ENCODE measurements around the gene FAF2.

FAF2 gene

GRCh38 chr5:176530983-176531901 is 83.1 kb downstream of the FAF2 start:
- DNase-seq (ENCODE audit: low read depth), result no peak

GRCh38 chr5:176531902-176532493 is 83.8 kb downstream of the FAF2 start:
- no peak for DNase-seq (ENCODE audit: low read depth)

GRCh38 chr5:176532795-176533194 is 84.6 kb downstream of the FAF2 start:
- no peak for DNase-seq (ENCODE audit: low read depth)

- DNase-seq (ENCODE audit: low read depth), result no peak
Measured at GRCh38 chr5:176533390-176533789, 85.2 kb downstream of the FAF2 start.

GRCh38 chr5:176533894-176534611 is 85.9 kb downstream of the FAF2 start:
- DNase-seq (ENCODE audit: low read depth), result peak; percentile 30

- no peak for DNase-seq (ENCODE audit: low read depth)
Measured at GRCh38 chr5:176534640-176535039, 86.5 kb downstream of the FAF2 start.

GRCh38 chr5:176535101-176535663 is 87.0 kb downstream of the FAF2 start:
- DNase-seq (ENCODE audit: low read depth), result peak; percentile 49

GRCh38 chr5:176535664-176536131 is 87.5 kb downstream of the FAF2 start:
- no peak for DNase-seq (ENCODE audit: low read depth)

- DNase-seq (ENCODE audit: low read depth), result peak; percentile 81
Measured at GRCh38 chr5:176536132-176536901, 88.1 kb downstream of the FAF2 start.

- DNase-seq (ENCODE audit: low read depth), result peak; percentile 97
Measured at GRCh38 chr5:176536902-176537553, 88.8 kb downstream of the FAF2 start, which contains the start of gene RNF44. RNF44 (minus strand) TSS chr5:176537402; CDS start chr5:176532472, 4,930 bp downstream.

- DNase-seq (ENCODE audit: low read depth), result peak; percentile 98
Measured at GRCh38 chr5:176537554-176538229, 89.5 kb downstream of the FAF2 start.

- DNase-seq (ENCODE audit: low read depth), result no peak
Measured at GRCh38 chr5:176538230-176538988, 90.2 kb downstream of the FAF2 start.

- no peak for DNase-seq (ENCODE audit: low read depth)
Measured at GRCh38 chr5:176538989-176539384, 90.8 kb downstream of the FAF2 start.

- DNase-seq (ENCODE audit: low read depth), result no peak
Measured at GRCh38 chr5:176540476-176540899, 92.3 kb downstream of the FAF2 start.

- no peak for DNase-seq (ENCODE audit: low read depth)
Measured at GRCh38 chr5:176540956-176541337, 92.8 kb downstream of the FAF2 start.

- DNase-seq (ENCODE audit: low read depth), result peak; percentile 68
Measured at GRCh38 chr5:176541338-176542134, 93.4 kb downstream of the FAF2 start.

- DNase-seq (ENCODE audit: low read depth), result peak; percentile 55
Measured at GRCh38 chr5:176542135-176542595, 94.0 kb downstream of the FAF2 start.

Measured in T-helper 22 cell (primary cell).